Kidney (tissue), 14 donors: Measurements from ENCODE around the gene C1orf52. TPM values are rescaled to one million over a fixed set of nuclear protein-coding genes. Genes with fewer than 3 reads are reported as not detected.

Experiments used
- DNase-seq, 5 donors: peaks; one replicate each; pipeline ENCODE4 v3.0.0-alpha.2; 2013 to 2020
- FAIRE-seq: peaks from 2 replicates; lab custom pipeline; 2012; peaks lifted over from hg19 to GRCh38; lab: Jason Lieb, UNC
- H3K27ac ChIP-seq, 2 donors: one replicate each; pipeline ENCODE4 v1.7.0; 2013; ENCODE audit warnings: low read depth in 2 of 2, low read length in 2 of 2, inconsistent platforms in 1 of 2
- H3K27me3 ChIP-seq: one replicate; pipeline ENCODE4 v1.7.1; 2013; ENCODE audit warnings: low read length, inconsistent platforms; ENCODE audit not compliant: control insufficient read depth, insufficient read depth
- H3K36me3 ChIP-seq, 3 donors: one replicate each; pipeline versions ENCODE4 v1.7.0 to v1.7.1; 2013; ENCODE audit warnings: low read length in 3 of 3, control low read depth in 1 of 3, inconsistent platforms in 1 of 3; ENCODE audit not compliant: insufficient read depth in 3 of 3, control insufficient read depth in 2 of 3
- H3K4me1 ChIP-seq, 3 donors: one replicate each; pipeline versions ENCODE4 v1.7.0 to v1.7.1; 2013; ENCODE audit warnings: low read length in 3 of 3, inconsistent platforms in 1 of 3, low read depth in 1 of 3; ENCODE audit not compliant: control insufficient read depth in 2 of 3, insufficient read depth in 2 of 3
- H3K4me3 ChIP-seq, 3 donors: one replicate each; pipeline versions ENCODE4 v1.7.0 to v1.8.1; 2013; ENCODE audit warnings: low read length in 3 of 3, control low read depth in 1 of 3, inconsistent platforms in 1 of 3
- H3K9ac ChIP-seq, 3 donors: one replicate each; pipeline versions ENCODE4 v1.7.0 to v1.7.1; 2013; ENCODE audit warnings: low read length in 3 of 3, control low read depth in 1 of 3, inconsistent platforms in 1 of 3
- H3K9me3 ChIP-seq, 3 donors: one replicate each; pipeline versions ENCODE4 v1.7.0 to v1.7.1; 2013; ENCODE audit warnings: low read length in 3 of 3, control low read depth in 1 of 3, inconsistent platforms in 1 of 3; ENCODE audit not compliant: control insufficient read depth in 2 of 3, insufficient read depth in 1 of 3
- intact Hi-C: fragments of 100-400 bp; cut with DNase I; formaldehyde crosslinking; loops from one replicate; pipeline ENCODE4 v1.11.1; 2022
- polyA plus RNA-seq: library from polyadenylated mRNA; stranded (reverse); fragments of 350-450 nt; fragmentation: Illumina TruSeq; extraction: RNeasy Lipid Tissue Mini Kit (QIAGEN cat#74804); gene quantifications from one replicate; pipeline ENCODE4 v1.2.3, GENCODE V29; 2014; ENCODE audit warnings: low read depth, low replicate concordance; ENCODE audit not compliant: insufficient read depth
- total RNA-seq: library from RNA; stranded (reverse); fragmentation: NEBNext Ultra II Directional; extraction: Animal tissue kit (Norgen Biotek cat#: 25700); gene quantifications from one replicate; pipeline ENCODE4 v1.2.1, GENCODE V29; 2021
- TF ChIP-seq, protein P1 (sequence below): IDR thresholded peaks from 3 replicates; pipeline ENCODE4 v1.5.1; 2012; ENCODE audit warnings: mild to moderate bottlenecking, moderate library complexity, borderline replicate concordance; ENCODE audit not compliant: insufficient read depth; ENCODE audit errors: extremely low read depth
- donor health status: control.
- donor health status: control.
- donor health status: control.
- donor health status: control.
- donor health status: control.
- donor health status: DM: yes; HTN: yes; CAD: no.
- donor health status: Normal renal cell carcinoma (clear cell type).

C1orf52 gene
- total and polyA plus RNA-seq, 2 donors from 2014 or later = 15.0 to 18.7 TPM

DNA sequence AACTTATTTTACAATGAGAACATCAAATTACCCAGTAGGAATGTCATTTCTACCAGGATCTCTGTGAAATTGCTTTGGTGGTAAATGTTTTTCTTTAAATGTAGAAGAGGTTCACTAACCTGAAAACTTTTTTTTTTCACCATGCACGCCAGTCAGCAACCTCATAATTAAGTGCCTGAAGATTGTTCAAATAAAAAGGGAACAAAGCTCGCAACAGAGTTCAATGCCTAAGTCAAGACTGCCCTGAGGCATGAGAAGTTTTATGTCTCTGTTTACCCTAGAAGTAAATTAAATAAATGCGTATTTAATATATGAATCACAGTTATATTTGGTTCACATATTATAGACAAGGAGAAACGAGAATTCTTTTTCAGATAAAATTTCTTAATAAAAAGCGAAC, 44.8 kb downstream of the C1orf52 start:
- DNase-seq = no peak
- Histone ChIP-seq H3K4me3 (no peak overlapping the region), H3K36me3 (no peaks in the 10 kb centered on the region), H3K27me3 (no peaks in the 10 kb centered on the region), H3K9ac (no peak overlapping the region), H3K9me3 (no peaks in the 10 kb centered on the region), H3K27ac (no peak overlapping the region), H3K4me1 (no peaks in the 10 kb centered on the region)
- TF ChIP-seq, protein P1, sequence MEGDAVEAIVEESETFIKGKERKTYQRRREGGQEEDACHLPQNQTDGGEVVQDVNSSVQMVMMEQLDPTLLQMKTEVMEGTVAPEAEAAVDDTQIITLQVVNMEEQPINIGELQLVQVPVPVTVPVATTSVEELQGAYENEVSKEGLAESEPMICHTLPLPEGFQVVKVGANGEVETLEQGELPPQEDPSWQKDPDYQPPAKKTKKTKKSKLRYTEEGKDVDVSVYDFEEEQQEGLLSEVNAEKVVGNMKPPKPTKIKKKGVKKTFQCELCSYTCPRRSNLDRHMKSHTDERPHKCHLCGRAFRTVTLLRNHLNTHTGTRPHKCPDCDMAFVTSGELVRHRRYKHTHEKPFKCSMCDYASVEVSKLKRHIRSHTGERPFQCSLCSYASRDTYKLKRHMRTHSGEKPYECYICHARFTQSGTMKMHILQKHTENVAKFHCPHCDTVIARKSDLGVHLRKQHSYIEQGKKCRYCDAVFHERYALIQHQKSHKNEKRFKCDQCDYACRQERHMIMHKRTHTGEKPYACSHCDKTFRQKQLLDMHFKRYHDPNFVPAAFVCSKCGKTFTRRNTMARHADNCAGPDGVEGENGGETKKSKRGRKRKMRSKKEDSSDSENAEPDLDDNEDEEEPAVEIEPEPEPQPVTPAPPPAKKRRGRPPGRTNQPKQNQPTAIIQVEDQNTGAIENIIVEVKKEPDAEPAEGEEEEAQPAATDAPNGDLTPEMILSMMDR = no peak
- intact Hi-C loops = no loop called here
- FAIRE-seq = no peak

DNA sequence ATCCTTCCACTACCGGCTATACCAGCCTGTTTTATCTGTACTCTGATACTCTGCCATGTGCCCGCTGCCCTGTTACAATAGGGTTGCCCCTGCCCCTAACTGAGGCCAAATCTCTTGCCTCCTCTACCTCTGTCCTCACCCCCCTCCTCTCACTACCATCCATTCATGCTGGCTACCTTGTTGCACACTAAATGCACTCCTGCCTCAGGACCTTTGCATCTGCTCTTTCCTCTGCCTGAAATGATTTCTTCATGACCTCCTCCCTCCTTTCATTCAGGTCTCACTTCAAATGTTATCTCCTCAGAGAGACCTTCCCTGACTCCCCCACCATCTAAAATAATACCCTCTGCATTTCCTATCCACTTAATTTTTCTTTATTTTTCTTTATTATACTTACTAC, 51.0 kb downstream of the C1orf52 start:
- FAIRE-seq = no peak
- Histone ChIP-seq H3K27ac (no peak overlapping the region), H3K9me3 (no peaks in the 10 kb centered on the region), H3K27me3 (no peaks in the 10 kb centered on the region), H3K4me1 (no peaks in the 10 kb centered on the region), H3K36me3 (no peaks in the 10 kb centered on the region), H3K9ac (no peak overlapping the region), H3K4me3 (no peak overlapping the region)
- DNase-seq = no peak
- intact Hi-C loops = no loop called here
- TF ChIP-seq, protein P1 = no peak

DNA sequence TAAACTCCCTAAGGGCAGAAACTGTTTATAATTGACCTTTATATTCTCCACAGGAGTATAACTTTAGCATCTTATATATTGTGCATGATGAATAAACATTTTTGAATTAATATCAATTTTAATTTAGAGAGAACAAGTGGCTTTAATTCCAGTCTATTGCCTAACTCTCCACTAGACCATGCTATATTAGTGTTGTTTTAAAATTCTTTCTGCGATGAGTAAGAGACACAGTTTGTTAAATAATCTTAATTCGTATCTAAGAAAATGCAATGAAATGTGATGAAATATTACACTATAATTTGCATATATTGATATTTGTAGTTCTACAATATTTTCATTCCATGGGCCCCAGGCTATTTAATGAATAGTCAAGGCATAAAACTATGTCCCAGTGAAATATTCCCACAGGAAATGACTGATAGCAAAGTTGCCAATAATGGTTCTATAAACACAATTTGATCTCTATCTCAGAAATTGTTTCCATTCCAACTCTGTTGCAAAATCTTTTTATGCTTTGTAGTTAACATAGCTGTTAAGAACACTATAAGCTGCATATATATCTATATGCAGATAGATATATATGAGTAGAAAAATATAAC, 55.8 kb downstream of the C1orf52 start:
- H3K4me3 ChIP-seq = no peak overlapping the region
- no peaks in the 10 kb centered on the region for H3K27me3 ChIP-seq
- no peak for DNase-seq
- TF ChIP-seq, protein P1 = no peak
- FAIRE-seq = no peak
- H3K9me3 ChIP-seq = no peaks in the 10 kb centered on the region
- H3K4me1 ChIP-seq = peaks cover 0 to 7% (median 5%) of the 10 kb centered on the region in 3 donors
- H3K9ac ChIP-seq = no peak overlapping the region
- intact Hi-C loops = no loop called here
- H3K27ac ChIP-seq = no peak overlapping the region
- H3K36me3 ChIP-seq = no peaks in the 10 kb centered on the region

DNA sequence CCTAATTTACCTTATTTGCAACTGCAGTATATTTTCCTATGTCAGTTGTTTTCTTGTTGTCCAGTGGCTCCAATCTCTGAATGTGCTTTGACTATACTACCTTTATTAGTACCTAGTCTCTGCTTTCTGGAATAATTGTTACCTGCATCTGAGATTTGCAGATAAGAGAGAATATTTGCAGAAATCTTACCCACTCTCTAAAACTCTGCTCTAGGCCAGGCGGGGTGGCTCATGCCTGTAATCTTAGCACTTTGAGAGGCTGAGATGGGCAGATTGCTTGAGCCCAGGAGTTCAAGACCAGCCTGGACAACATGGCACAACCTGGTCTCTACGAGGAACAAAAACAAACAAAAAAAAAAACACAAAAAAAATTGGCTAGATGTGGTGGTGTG, 56.6 kb downstream of the C1orf52 start:
- Histone ChIP-seq H3K36me3 (no peaks in the 10 kb centered on the region), H3K4me1 (peaks cover 0 to 7% (median 5%) of the 10 kb centered on the region in 3 donors), H3K4me3 (peak overlapping the region in 1 of 3 donors; percentile 72), H3K9ac (no peak overlapping the region), H3K27ac (no peak overlapping the region), H3K9me3 (no peaks in the 10 kb centered on the region), H3K27me3 (no peaks in the 10 kb centered on the region)
- TF ChIP-seq, protein P1 = no peak
- intact Hi-C loops = no loop called here
- FAIRE-seq (no peak), DNase-seq (no peak)
